Muscle layer of duodenum (tissue), 2 donors: ENCODE measurements around the gene IL4R.

ENCODE experiments used
- H3K27ac ChIP-seq: one replicate; pipeline ENCODE4 v1.7.0; 2013; ENCODE audit warnings: mild to moderate bottlenecking, low read length
- H3K27me3 ChIP-seq: one replicate; pipeline ENCODE4 v1.7.0; 2013; ENCODE audit warnings: low read depth, mild to moderate bottlenecking, control low read depth, low read length
- H3K36me3 ChIP-seq, 2 donors: one replicate each; pipeline ENCODE4 v1.7.0; 2013; ENCODE audit warnings: low read length in 2 of 2, control low read depth in 1 of 2, mild to moderate bottlenecking in 1 of 2; ENCODE audit not compliant: insufficient read depth in 2 of 2, control insufficient read depth in 1 of 2
- H3K4me1 ChIP-seq, 2 donors: one replicate each; pipeline ENCODE4 v1.7.0; 2013; ENCODE audit warnings: low read length in 2 of 2, mild to moderate bottlenecking in 2 of 2, control low read depth in 1 of 2, moderate library complexity in 1 of 2; ENCODE audit not compliant: insufficient read depth in 2 of 2, control insufficient read depth in 1 of 2
- H3K4me3 ChIP-seq, 2 donors: one replicate each; pipeline ENCODE4 v1.7.0; 2013; ENCODE audit warnings: low read length in 2 of 2, low read depth in 1 of 2, mild to moderate bottlenecking in 1 of 2
- H3K9me3 ChIP-seq, 2 donors: one replicate each; pipeline ENCODE4 v1.7.0; 2013; ENCODE audit warnings: low read length in 2 of 2, control low read depth in 1 of 2, mild to moderate bottlenecking in 1 of 2; ENCODE audit not compliant: control insufficient read depth in 1 of 2
- donor health status: healthy.

Gene IL4R

DNA sequence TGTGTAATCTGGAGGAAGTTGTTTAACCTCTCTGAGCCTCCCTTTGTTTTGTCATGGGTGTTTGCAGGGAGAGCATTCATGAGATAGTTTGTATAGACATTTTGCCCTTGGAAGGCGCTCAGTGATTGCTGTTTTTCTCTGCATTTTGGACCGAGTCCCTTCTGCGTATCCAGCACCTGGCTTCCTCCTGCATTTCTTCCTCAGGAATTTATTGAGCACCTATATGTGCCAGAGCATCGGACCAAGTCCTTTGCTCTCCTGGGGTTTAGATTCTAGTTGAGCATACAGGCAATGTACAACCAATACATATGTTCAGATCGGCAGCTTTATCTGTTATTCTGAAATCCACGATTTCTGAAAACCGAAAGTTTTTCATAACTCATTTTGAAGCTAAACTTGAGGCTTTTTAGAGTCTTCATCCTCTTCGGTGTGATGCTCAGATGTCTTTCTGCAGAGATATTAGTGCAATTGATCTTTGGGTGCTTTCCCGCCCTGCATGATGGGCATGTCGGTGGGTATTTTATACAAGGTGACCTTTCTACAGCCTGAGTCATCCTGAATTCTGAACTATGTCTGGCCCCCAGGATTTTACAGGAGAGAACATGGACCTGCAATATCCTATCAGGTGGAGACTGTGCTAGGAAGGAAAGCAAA lies 4.1 kb downstream of the IL4R start:
- Histone ChIP-seq H3K36me3 (no peaks in the 10 kb centered on the region), H3K4me1 (peaks cover 19 to 44% of the 10 kb centered on the region in 2 donors), H3K9me3 (no peaks in the 10 kb centered on the region), H3K27ac (peak overlapping the region; percentile 89), H3K27me3 (no peaks in the 10 kb centered on the region), H3K4me3 (peak overlapping the region; percentile 26 to 46)

DNA sequence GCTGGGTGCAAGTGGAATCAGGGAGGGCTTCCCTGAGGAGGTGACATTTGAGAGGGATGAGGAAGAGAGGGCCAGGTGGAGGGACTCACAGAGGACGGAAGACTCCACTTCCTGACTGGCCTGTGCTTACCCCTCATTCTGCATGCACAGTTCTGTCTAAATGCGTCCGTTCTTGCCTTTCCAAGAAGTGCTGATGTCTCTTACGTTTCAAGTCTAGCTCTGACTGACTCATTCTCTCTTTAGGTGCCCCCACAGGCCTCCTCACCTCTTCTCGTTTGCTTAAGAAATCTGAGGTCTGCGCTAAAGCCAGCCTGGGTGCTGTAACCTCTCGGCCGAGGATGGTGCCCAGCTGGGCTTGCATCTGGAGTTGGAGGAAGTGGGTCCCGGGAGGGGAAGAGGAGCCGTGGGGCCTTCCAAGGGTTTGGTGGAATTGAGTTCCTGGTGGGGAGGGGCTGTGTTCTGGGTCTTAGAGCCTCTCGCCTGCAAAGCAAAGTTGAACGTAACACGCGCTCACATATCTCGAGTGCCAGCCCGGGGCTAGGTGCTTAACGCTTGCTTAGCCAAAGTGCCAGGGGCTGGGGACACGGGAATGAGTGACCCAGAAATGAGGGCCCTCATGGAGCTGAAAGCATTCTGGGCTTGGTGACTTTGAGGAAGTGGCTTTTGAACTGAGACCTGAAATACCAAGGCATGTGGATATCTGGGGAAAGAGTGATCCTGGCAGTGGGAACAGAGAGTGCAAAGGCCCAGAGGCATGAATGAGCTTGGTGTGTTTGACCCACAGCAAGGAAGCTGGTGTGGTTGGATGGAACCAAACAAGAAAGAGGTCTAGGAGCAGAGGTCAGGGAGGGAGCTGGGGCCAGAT lies 4.8 kb downstream of the IL4R start:
- H3K9me3 ChIP-seq: no peaks in the 10 kb centered on the region
- peak overlapping the region; percentile 89 for H3K27ac ChIP-seq
- H3K4me1 ChIP-seq: peaks cover 24 to 44% of the 10 kb centered on the region in 2 donors
- peak overlapping the region; percentile 26 to 46 for H3K4me3 ChIP-seq
- H3K36me3 ChIP-seq: no peaks in the 10 kb centered on the region
- no peaks in the 10 kb centered on the region for H3K27me3 ChIP-seq

DNA sequence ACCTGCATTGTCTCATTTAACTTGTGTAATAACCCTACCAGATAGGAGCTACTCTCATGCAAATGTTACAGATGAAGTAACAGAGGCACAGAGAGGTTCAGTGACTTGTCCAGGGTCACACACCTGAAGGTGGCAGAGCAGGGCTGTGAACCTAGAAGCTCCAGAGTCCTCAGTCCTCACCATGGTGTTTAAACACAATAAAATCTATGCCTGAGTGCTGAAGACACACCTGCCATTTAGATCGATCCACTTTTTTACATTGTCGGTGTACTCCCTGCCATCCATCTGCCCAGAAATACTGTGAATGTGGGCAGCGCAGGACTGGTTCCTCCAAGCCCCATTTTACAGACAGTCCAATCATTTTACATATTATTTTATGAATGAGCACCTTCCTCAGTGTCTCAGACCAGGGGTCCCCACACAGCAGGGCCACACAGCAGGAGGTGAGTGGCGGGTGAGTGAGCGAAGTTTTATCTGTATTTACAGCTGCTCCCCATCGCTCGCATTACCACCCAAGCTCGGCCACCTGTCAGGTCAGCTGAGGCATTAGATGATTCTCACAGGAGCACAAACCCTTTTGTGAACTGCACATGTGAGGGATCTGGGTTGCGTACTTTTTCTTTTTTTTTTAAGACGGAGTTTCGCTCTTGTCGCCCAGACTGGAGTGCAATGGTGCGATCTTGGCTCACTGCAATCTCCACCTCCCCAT lies 5.6 kb downstream of the IL4R start:
- H3K4me3 ChIP-seq: peak overlapping the region in 1 of 2 donors; percentile 10
- peaks cover 24 to 44% of the 10 kb centered on the region in 2 donors for H3K4me1 ChIP-seq
- peak overlapping the region; percentile 89 for H3K27ac ChIP-seq
- no peaks in the 10 kb centered on the region for H3K9me3 ChIP-seq
- no peaks in the 10 kb centered on the region for H3K27me3 ChIP-seq
- H3K36me3 ChIP-seq: no peaks in the 10 kb centered on the region

DNA sequence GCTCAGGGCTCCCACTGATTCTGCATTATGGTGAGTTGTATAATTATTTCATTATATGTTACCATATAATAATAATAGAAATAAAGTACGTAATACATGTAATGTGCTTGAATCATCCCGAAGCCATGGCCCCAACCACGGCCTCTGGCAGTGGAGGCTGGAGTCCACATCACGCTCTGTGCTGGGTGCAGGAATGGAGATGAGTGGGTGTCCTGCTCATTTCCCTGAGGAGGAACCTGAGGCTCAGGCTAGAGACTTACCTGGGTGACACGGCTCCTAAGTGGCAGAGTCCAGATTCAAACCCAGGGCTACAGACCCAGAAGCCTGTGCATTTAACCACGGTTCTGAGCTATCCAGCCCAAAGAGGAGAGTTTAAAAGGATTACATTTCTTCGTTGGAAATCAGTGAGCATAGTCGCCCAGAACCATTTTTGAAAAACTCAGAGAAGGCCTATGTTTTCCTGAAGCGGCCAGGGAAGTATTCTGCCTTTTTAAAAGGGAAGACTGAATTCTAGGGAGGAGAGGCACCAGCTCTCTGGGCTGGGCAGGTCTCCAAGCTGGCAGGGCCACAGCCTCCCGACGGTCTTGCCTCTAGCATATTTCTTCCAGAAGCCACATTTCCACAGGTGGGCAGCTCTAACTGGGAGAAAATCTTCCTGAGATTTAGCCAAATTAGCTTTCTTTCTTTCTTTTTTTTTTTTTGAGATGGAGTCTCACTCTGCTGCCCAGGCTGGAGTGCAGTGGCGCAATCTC lies 6.7 kb downstream of the IL4R start:
- H3K36me3 ChIP-seq: no peaks in the 10 kb centered on the region
- H3K4me1 ChIP-seq: peaks cover 26 to 38% of the 10 kb centered on the region in 2 donors
- H3K27ac ChIP-seq: peak overlapping the region; percentile 85
- H3K27me3 ChIP-seq: no peaks in the 10 kb centered on the region
- H3K9me3 ChIP-seq: no peaks in the 10 kb centered on the region
- no peak overlapping the region for H3K4me3 ChIP-seq

DNA sequence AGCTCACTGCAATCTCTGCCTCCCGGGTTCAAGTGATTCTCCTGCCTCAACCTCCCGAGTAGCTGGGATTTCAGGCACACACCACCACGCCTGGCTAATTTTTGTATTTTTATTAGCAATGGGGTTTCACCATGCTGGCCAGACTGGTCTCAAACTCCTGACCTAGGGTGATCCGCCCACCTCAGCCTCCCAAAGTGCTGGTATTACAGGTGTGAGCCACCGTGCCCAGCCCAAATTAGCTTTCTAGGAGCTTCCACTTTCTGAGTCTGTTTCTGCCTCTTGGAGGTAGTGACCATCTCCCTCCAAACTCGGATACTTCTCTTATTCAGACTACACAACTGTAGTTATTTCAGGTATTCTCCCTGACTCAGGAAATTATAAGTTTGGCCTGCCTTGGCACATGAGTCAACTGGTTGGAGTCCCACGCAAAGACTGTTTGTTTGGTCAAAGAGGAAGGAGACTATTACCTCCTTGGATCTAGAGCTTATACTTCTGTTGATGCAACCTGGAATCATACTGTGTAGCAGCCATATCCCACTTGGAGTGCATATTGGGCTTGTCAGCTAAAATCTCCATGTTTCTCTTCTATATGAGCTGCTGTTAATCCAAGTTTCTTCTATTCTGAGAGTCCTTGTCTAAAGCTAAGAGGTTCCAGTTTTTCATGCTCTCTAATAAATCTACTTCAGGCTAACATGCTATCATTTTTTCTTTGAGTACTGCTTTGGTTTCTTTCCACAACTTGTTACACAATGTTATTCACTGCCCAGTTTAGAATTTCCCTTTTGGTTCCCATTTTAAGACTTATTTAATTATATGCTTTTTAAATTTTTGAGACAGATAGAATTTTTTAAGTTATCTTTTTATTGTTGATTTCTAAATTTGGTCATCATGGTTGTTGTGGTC lies 7.5 kb downstream of the IL4R start:
- Histone ChIP-seq H3K27me3 (no peaks in the 10 kb centered on the region), H3K9me3 (no peaks in the 10 kb centered on the region), H3K36me3 (no peaks in the 10 kb centered on the region), H3K27ac (peak overlapping the region; percentile 85), H3K4me3 (no peak overlapping the region), H3K4me1 (peaks cover 32 to 34% of the 10 kb centered on the region in 2 donors)

DNA sequence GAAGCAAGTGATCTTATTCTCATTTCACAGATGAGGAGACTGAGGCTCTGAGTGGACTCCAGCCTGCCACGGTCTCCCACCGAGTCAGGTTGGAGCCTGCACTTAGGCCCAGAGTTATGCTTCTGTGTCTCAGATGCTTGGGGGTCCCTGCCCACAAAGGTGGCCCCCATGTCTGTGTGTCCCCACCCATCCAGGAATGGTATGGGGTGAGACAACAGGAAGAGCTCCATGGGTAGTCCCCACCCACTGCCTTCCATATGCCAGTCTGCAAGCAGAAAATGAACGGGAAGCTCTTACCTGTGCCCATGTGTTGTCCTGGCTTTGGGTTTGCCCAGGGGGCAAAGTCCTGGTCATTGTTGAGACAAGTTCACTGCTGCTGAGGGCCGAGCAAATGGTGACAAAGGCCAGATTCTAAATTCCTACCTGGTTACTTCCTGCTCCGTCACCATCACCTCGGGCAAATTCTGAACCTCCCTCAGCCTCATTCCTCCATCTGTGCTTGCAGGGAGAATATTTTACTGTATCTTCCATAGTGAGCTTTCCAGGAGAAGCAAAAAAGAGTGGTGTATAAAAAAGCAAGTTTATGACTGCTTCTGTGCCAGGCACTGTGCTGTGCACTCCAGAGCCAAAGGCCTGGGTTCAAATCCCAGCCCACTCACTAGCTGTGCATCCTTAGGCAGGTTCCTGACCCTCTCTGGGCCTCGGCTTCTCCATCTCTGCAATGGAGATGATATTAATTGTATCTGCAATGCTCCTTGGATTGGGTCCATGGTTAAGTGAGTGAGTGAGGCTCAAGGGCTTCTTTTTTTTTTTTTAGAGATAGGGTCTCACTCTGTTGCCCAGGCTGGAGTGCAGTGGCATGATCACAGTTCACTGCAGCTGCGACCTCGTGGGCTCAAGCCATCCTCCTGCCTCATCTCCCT lies 9.3 kb downstream of the IL4R start:
- Histone ChIP-seq H3K4me1 (peaks cover 17 to 20% of the 10 kb centered on the region in 2 donors), H3K27ac (peak overlapping the region; percentile 54), H3K36me3 (no peaks in the 10 kb centered on the region), H3K9me3 (no peaks in the 10 kb centered on the region), H3K27me3 (no peaks in the 10 kb centered on the region), H3K4me3 (no peak overlapping the region)

DNA sequence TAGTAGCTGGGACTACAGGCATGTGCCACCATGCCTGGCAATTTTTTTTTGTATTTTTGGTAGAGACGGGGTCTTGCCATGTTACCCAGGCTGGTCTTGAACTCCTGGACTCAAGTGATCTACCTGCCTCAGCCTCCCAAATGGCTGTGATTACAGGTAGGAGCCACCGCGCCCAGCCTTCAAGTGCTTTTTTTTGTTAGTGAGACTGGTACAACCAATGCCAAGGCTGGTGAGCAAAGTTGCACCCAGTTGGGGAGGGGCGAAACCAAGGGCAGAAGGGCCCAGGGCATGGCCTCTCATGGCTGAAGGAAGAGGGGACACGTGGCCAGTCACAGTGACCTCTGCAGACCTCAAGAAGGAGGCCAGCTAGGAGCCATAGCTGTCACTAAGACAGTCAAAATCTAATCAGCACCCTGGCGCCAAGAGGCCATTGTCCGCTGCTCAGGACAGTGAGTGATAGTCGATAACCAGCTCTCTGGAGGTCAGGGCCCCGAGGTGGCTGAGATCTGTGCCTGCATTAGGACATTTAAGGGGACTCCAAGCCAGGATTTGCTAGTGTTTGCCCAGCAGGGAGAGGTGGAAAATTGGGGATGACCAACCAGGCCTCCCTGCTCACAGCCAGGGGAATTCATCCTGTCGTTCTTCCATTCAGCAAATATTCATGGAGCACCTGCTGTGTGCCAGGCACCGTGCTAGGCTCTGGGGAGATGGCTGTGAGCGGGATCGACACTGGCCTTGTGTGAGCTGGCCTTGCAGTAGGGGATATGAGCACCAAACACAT lies 10.2 kb downstream of the IL4R start:
- Histone ChIP-seq H3K36me3 (no peaks in the 10 kb centered on the region), H3K4me1 (peaks cover 13 to 16% of the 10 kb centered on the region in 2 donors), H3K27me3 (no peaks in the 10 kb centered on the region), H3K4me3 (peak overlapping the region in 1 of 2 donors; percentile 18), H3K27ac (peak overlapping the region; percentile 94), H3K9me3 (no peaks in the 10 kb centered on the region)

DNA sequence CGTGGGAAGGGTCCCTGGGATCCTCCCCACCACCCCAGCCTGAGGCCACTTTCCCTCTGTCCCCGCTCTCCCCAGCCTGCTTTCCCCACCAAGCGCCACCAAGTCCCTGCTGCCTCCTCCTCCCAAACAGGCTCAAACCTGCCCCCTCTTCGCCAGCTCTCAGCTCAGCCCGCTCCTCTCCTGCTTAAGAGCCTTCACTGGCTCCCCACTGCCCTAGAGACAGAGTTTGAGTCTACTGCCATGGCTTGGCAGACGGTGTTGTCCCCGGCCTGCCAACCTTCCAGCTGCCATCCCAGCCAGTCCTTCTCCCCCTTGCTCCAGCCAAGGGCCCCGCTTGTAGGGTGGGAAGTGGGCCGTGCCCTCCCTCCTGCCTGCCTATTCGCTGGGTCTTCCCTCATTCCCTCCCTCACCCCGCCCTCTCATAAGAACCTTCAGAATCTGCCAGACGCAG lies 11.1 kb downstream of the IL4R start:
- H3K36me3 ChIP-seq: no peaks in the 10 kb centered on the region

DNA sequence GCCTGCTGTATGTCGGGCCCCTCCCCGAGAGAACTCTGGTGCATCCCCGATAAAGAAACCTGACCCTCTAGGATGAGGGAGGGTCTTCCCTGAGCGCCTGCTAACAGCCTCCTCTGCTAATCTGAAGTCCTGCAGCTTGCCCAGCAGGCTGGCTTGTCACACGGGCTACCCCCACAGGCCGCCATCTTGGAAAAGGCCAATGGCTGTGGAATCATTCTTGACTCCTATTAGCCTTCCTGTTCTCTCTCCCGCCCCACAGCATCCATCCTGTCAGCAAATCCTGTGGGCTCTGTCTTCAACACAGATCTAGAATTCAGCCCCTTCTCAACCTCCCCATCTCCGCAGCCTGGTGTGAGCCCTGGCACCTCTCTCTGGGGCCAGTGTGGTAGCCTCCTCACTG lies 12.0 kb downstream of the IL4R start:
- Histone ChIP-seq H3K36me3 (no peaks in the 10 kb centered on the region), H3K27ac (peak overlapping the region; percentile 94), H3K4me3 (peak overlapping the region in 1 of 2 donors; percentile 45), H3K4me1 (peaks cover 13 to 28% of the 10 kb centered on the region in 2 donors), H3K9me3 (no peaks in the 10 kb centered on the region), H3K27me3 (no peaks in the 10 kb centered on the region)

More for the DNA sequence above, 11.1 kb downstream of the IL4R start:
- peak overlapping the region; percentile 94 for H3K27ac ChIP-seq
- H3K4me3 ChIP-seq: peak overlapping the region in 1 of 2 donors; percentile 18
- H3K9me3 ChIP-seq: no peaks in the 10 kb centered on the region
- peaks cover 12 to 21% of the 10 kb centered on the region in 2 donors for H3K4me1 ChIP-seq
- no peaks in the 10 kb centered on the region for H3K27me3 ChIP-seq
